Measurements from ENCODE around the gene NFYB. TPM values are rescaled to one million over a fixed set of nuclear protein-coding genes. Genes with fewer than 3 reads are reported as not detected.

The NFYB gene
- total RNA-seq, 1 experiment from 2014 or later, result 31.5 TPM

GRCh38 chr12:104154806-104155205 is 16.8 kb upstream of the NFYB start:
- H3K9me3 ChIP-seq (ENCODE audit: control insufficient read depth, insufficient read depth, low read depth, low read length), result no peaks in the 10 kb centered on the region
- CTCF ChIA-PET, result no interaction called here
- no peak for DNase-seq (ENCODE audit: low read depth, low spot score)
- intact Hi-C loops (cut with micrococcal nuclease; ENCODE audit: unreplicated experiment) (no loop called here), in situ Hi-C loops (cut with HindIII; ENCODE audit: low pct_unique_long_range_greater_than_20kb, low sequenced_read_pairs) (no loop called here)
- no peak overlapping the region for H3K4me3 ChIP-seq (ENCODE audit: low read depth in 2 of 2, low read length in 2 of 2)
- no peaks in the 10 kb centered on the region for H3K36me3 ChIP-seq (ENCODE audit: control insufficient read depth, insufficient read depth, low read length)
- TF ChIP-seq CTCF (IDR thresholded peaks at IDR 0.05) (no peak), POLR2AphosphoS5 (IDR thresholded peaks at IDR 0.05; ENCODE audit: low read depth, low read length) (no peak), TCF7L2 (IDR thresholded peaks at IDR 0.05; ENCODE audit: low read depth, low read length) (no peak), SIN3A (IDR thresholded peaks at IDR 0.05; ENCODE audit: borderline replicate concordance, insufficient read depth, low read depth, low read length) (no peak), REST (IDR thresholded peaks at IDR 0.05; ENCODE audit: insufficient read depth in 1 of 2, low read depth in 2 of 2, low read length in 1 of 2) (no peak)
- no peak for ATAC-seq
- BruUV-seq (replicated peaks), result no TSS peak
- POLR2A ChIA-PET, result no interaction called here
- no peaks in the 10 kb centered on the region for H3K4me1 ChIP-seq (ENCODE audit: control insufficient read depth, insufficient read depth, low read length)
- no peak overlapping the region for H3K27ac ChIP-seq (ENCODE audit: low read length)
- no peaks in the 10 kb centered on the region for H3K27me3 ChIP-seq (ENCODE audit: control insufficient read depth, insufficient read depth, low read length)

- POLR2A ChIA-PET, result no interaction called here
- in situ Hi-C loops (cut with HindIII; ENCODE audit: low pct_unique_long_range_greater_than_20kb, low sequenced_read_pairs) (no loop called here), intact Hi-C loops (cut with micrococcal nuclease; ENCODE audit: unreplicated experiment) (no loop called here)
- Histone ChIP-seq H3K36me3 (ENCODE audit: control insufficient read depth, insufficient read depth, low read length) (no peaks in the 10 kb centered on the region), H3K4me1 (ENCODE audit: control insufficient read depth, insufficient read depth, low read length) (no peaks in the 10 kb centered on the region), H3K9me3 (ENCODE audit: control insufficient read depth, insufficient read depth, low read depth, low read length) (no peaks in the 10 kb centered on the region), H3K27ac (ENCODE audit: low read length) (no peak overlapping the region), H3K27me3 (ENCODE audit: control insufficient read depth, insufficient read depth, low read length) (no peaks in the 10 kb centered on the region), H3K4me3 (ENCODE audit: low read depth in 2 of 2, low read length in 2 of 2) (no peak overlapping the region)
- ATAC-seq (no peak), DNase-seq (ENCODE audit: low read depth, low spot score) (no peak)
- no TSS peak for BruUV-seq (replicated peaks)
- no peak for TF ChIP-seq TCF7L2 (IDR thresholded peaks at IDR 0.05; ENCODE audit: low read depth, low read length)
- no peak for TF ChIP-seq REST (IDR thresholded peaks at IDR 0.05; ENCODE audit: insufficient read depth in 1 of 2, low read depth in 2 of 2, low read length in 1 of 2)
- TF ChIP-seq SIN3A (IDR thresholded peaks at IDR 0.05; ENCODE audit: borderline replicate concordance, insufficient read depth, low read depth, low read length), result no peak
- no peak for TF ChIP-seq POLR2AphosphoS5 (IDR thresholded peaks at IDR 0.05; ENCODE audit: low read depth, low read length)
- CTCF ChIA-PET, result no interaction called here
Measured at GRCh38 chr12:104154286-104154685, 16.3 kb upstream of the NFYB start.

Data from Panc1 (cell line).